Measurements from ENCODE around the gene PEX10.

The PEX10 gene

GRCh38 chr1:2384941-2385481 is 27.4 kb downstream of the PEX10 start:
- DNase-seq, result no peak

- no peak for DNase-seq
Observed at GRCh38 chr1:2384130-2384860, 28.1 kb downstream of the PEX10 start.

- no peak for DNase-seq
Observed at GRCh38 chr1:2383576-2383975, 28.8 kb downstream of the PEX10 start.

GRCh38 chr1:2382621-2383361 is 29.6 kb downstream of the PEX10 start:
- peak in 1 of 2 experiments; percentile 17 for DNase-seq

GRCh38 chr1:2381741-2382620 is 30.4 kb downstream of the PEX10 start:
- peak; percentile 22 to 25 for DNase-seq

GRCh38 chr1:2380816-2381591 is 31.4 kb downstream of the PEX10 start:
- DNase-seq, result no peak

- no peak for DNase-seq
Observed at GRCh38 chr1:2379733-2380404, 32.5 kb downstream of the PEX10 start.

- DNase-seq, result no peak
Observed at GRCh38 chr1:2378956-2379732, 33.2 kb downstream of the PEX10 start.

- peak in 1 of 2 experiments; percentile 61 for DNase-seq
Observed at GRCh38 chr1:2378441-2378851, 33.9 kb downstream of the PEX10 start.

GRCh38 chr1:2377751-2378440 is 34.5 kb downstream of the PEX10 start:
- no peak for DNase-seq

GRCh38 chr1:2376931-2377672 is 35.3 kb downstream of the PEX10 start:
- no peak for DNase-seq

- DNase-seq, result no peak
Observed at GRCh38 chr1:2376261-2376741, 36.1 kb downstream of the PEX10 start.

- no peak for DNase-seq
Observed at GRCh38 chr1:2375923-2376260, 36.5 kb downstream of the PEX10 start.

GRCh38 chr1:2375246-2375922 is 37.0 kb downstream of the PEX10 start:
- no peak for DNase-seq

- no peak for DNase-seq
Observed at GRCh38 chr1:2374252-2375155, 37.9 kb downstream of the PEX10 start.

- DNase-seq, result no peak
Observed at GRCh38 chr1:2373551-2374251, 38.7 kb downstream of the PEX10 start.

Measured in NCI-H2081 (cell line).